Activated T-cell treated with anti-CD3 and anti-CD28 coated beads, Interleukin-2, amount 50 U/mL, for 72 hours (primary cell): ENCODE results near the gene MARCHF2. TPM values are rescaled to one million over a fixed set of nuclear protein-coding genes. Genes with fewer than 3 reads are reported as not detected.

Experiments
- ATAC-seq, 2 donors: fragments of 150-1000 bp; cut with Tn5 transposase; replicated peaks in 1 of 2; 2 replicates each; pipeline ENCODE4 v1.10.0; 2021; ENCODE audit warnings: moderate library complexity in 2 of 2, mild to moderate bottlenecking in 1 of 2
- DNase-seq, 2 donors: peaks; one replicate each; pipeline ENCODE4 v3.0.0; 2021 to 2022; ENCODE audit warnings: mixed read lengths in 1 of 2
- H3K27ac Mint-ChIP-seq: one replicate; pipeline ENCODE4 v1.8.0; 2022; ENCODE audit warnings: mild to moderate bottlenecking, moderate library complexity, mixed read lengths
- H3K27me3 Mint-ChIP-seq: one replicate; pipeline ENCODE4 v1.8.0; 2022; ENCODE audit warnings: low read depth, mixed read lengths
- H3K36me3 Mint-ChIP-seq, 2 donors: one replicate each; pipeline ENCODE4 v1.8.0; 2022; ENCODE audit warnings: mixed read lengths in 2 of 2, mild to moderate bottlenecking in 1 of 2; ENCODE audit not compliant: insufficient read depth in 2 of 2
- H3K4me1 Mint-ChIP-seq: one replicate; pipeline ENCODE4 v1.8.0; 2022; ENCODE audit warnings: low read depth, mixed read lengths
- H3K4me3 Mint-ChIP-seq, 2 donors: one replicate each; pipeline ENCODE4 v1.8.0; 2022; ENCODE audit warnings: mild to moderate bottlenecking in 2 of 2, mixed read lengths in 2 of 2, moderate library complexity in 2 of 2
- H3K9me3 Mint-ChIP-seq, 2 donors: one replicate each; pipeline ENCODE4 v1.8.0; 2022; ENCODE audit warnings: mixed read lengths in 2 of 2
- total RNA-seq, 2 donors: library from RNA; stranded (reverse); gene quantifications; one replicate each; pipeline ENCODE4 v1.2.3, GENCODE V29; 2022

The MARCHF2 gene
- total RNA-seq, 2 donors from 2014 or later, result 12.1 to 13.0 TPM

- Mint-ChIP-seq H3K36me3 (peaks cover 18 to 59% of the 10 kb centered on the region in 2 donors), H3K4me3 (no peak overlapping the region), H3K27me3 (no peaks in the 10 kb centered on the region), H3K9me3 (no peaks in the 10 kb centered on the region), H3K27ac (peak overlapping the region; percentile 18), H3K4me1 (peaks cover 24% of the 10 kb centered on the region)
- ATAC-seq (no peak), DNase-seq (no peak)
Measured at GRCh38 chr19:8468761-8469373, 55.8 kb downstream of the MARCHF2 start.

DNA sequence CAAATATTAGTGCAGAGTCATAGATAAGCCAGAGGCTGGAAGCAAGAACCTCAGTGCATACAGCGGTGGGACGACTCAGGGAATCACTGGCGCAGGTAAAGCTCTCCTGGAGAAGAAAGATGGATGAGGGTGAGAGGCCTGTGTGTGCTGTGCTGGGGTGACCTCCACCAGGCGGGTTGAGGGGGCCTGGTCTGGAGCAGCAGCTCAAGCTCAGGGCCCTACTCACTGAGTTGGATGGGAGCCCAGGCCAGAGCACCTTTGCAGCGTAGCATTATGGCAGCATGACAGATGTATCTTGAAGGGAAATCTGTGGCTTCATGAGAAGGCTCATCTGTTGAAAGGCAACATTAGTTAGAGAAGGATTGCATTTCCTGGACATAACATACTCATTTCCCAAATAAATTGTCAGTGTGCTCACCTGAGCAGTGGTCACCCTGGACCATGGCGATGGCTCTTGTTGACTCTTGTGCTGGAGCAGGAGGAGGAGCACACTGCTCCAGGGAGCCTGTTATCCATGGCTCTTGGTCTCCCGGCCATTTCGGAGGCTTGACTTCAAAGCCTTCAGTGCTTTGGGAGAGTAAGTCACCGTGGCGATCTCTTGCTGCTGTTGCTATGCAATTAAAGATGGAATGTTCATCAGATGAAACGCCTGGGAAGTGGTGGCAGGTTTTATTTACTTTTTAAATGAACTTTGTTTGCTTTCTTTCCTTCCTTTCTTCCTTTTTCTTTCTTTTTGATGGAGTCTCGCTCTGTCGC, 56.7 kb downstream of the MARCHF2 start:
- Mint-ChIP-seq H3K9me3 (no peaks in the 10 kb centered on the region), H3K4me3 (no peak overlapping the region), H3K27me3 (no peaks in the 10 kb centered on the region), H3K4me1 (peaks cover 25% of the 10 kb centered on the region), H3K36me3 (peaks cover 15 to 58% of the 10 kb centered on the region in 2 donors), H3K27ac (peak overlapping the region; percentile 20)
- no peak for DNase-seq
- no peak for ATAC-seq

- Mint-ChIP-seq H3K27ac (peak overlapping the region; percentile 96), H3K4me1 (peaks cover 55% of the 10 kb centered on the region), H3K4me3 (peak overlapping the region in 1 of 2 donors; percentile 37), H3K27me3 (no peaks in the 10 kb centered on the region), H3K36me3 (peaks cover 11 to 38% of the 10 kb centered on the region in 2 donors), H3K9me3 (no peaks in the 10 kb centered on the region)
- DNase-seq, result no peak
- ATAC-seq, result no peak
Measured at GRCh38 chr19:8473648-8474476, 60.8 kb downstream of the MARCHF2 start.

DNA sequence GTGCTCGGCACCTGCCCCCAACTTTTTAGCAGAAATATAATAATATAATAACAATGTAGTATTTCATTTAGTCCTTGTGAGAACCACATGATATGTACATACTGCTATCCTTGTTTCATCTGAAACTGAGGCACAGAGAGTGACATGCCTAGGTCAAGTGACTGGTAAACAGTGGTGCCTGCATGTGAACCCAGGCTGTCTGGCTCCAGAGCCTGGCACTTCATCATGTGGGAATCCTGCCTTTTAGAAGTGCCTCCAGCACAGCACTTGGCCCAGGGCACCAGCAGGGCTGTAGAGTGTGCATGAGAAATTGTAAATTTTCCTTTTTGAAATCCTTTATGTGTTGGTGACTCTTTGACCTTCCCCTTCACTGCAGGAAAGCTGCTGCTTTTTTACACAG, 61.9 kb downstream of the MARCHF2 start:
- Mint-ChIP-seq H3K4me1 (peaks cover 61% of the 10 kb centered on the region), H3K36me3 (peaks cover 5 to 30% of the 10 kb centered on the region in 2 donors), H3K9me3 (no peaks in the 10 kb centered on the region), H3K4me3 (no peak overlapping the region), H3K27ac (peak overlapping the region; percentile 48), H3K27me3 (no peaks in the 10 kb centered on the region)
- ATAC-seq, result no peak
- no peak for DNase-seq

DNA sequence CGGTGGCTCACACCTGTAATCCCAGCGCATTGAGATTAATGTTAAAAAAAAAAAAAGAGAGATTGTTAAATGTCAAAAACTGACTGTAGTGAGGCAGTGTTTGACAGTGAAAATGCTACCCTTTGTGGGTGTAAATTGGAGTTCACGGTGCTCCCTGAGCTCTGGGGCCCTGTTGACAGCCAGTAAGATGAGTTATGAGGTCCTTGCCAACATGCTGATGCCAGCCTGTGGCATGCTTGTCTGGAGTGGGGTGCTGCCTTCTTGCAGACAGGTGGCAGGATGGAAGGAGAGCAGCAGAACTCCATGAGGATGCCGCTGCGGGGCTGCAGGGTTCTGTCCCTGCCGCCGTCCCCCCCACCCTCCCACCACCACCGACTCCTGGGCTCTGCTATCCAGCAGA, 63.4 kb downstream of the MARCHF2 start:
- Mint-ChIP-seq H3K9me3 (no peaks in the 10 kb centered on the region), H3K36me3 (peaks cover 5 to 31% of the 10 kb centered on the region in 2 donors), H3K27me3 (no peaks in the 10 kb centered on the region), H3K4me1 (peaks cover 75% of the 10 kb centered on the region), H3K4me3 (no peak overlapping the region), H3K27ac (peak overlapping the region; percentile 58)
- ATAC-seq (no peak), DNase-seq (no peak)

- H3K9me3 Mint-ChIP-seq, result no peaks in the 10 kb centered on the region
- H3K27me3 Mint-ChIP-seq, result no peaks in the 10 kb centered on the region
- peaks cover 76% of the 10 kb centered on the region for H3K4me1 Mint-ChIP-seq
- H3K4me3 Mint-ChIP-seq, result no peak overlapping the region
- H3K36me3 Mint-ChIP-seq, result peaks cover 7 to 29% of the 10 kb centered on the region in 2 donors
- H3K27ac Mint-ChIP-seq, result peak overlapping the region; percentile 51
- ATAC-seq, result peak in 1 of 2 donors; percentile 20
- no peak for DNase-seq
Measured at GRCh38 chr19:8477889-8478288, 64.8 kb downstream of the MARCHF2 start.

DNA sequence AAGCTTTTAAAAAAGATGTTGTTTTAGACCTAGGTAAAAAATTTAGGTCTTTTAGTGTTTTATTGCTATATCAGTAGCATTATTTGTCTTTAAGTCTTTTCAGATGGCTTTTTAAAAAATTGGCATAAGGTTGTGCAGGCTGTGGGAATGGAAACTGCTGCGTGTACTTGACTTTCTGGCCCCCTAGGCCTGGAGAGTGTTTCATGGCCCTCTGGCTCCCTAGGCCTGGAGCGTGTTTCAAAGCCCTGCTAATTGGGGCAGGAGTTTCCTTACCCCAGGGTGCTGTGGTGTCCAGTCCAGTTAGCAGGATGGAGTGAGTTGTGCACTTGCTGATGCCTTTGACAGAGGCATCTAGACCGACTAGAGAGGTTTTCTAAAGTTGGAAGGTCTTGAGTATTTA, 65.5 kb downstream of the MARCHF2 start:
- ATAC-seq (no peak), DNase-seq (no peak)
- H3K4me3 Mint-ChIP-seq, result peak overlapping the region in 1 of 2 donors; percentile 34
- peak overlapping the region; percentile 51 for H3K27ac Mint-ChIP-seq
- no peaks in the 10 kb centered on the region for H3K9me3 Mint-ChIP-seq
- peaks cover 70% of the 10 kb centered on the region for H3K4me1 Mint-ChIP-seq
- H3K27me3 Mint-ChIP-seq, result no peaks in the 10 kb centered on the region
- H3K36me3 Mint-ChIP-seq, result peaks cover 10 to 30% of the 10 kb centered on the region in 2 donors

GRCh38 chr19:8481201-8481600, 68.1 kb downstream of the MARCHF2 start:
- Mint-ChIP-seq H3K9me3 (no peaks in the 10 kb centered on the region), H3K4me3 (peak overlapping the region in 1 of 2 donors; percentile 21), H3K36me3 (peaks cover 12 to 32% of the 10 kb centered on the region in 2 donors), H3K27ac (peak overlapping the region; percentile 52), H3K27me3 (no peaks in the 10 kb centered on the region), H3K4me1 (peaks cover 56% of the 10 kb centered on the region)
- DNase-seq (no peak), ATAC-seq (peak in 1 of 2 donors; percentile 17)

DNA sequence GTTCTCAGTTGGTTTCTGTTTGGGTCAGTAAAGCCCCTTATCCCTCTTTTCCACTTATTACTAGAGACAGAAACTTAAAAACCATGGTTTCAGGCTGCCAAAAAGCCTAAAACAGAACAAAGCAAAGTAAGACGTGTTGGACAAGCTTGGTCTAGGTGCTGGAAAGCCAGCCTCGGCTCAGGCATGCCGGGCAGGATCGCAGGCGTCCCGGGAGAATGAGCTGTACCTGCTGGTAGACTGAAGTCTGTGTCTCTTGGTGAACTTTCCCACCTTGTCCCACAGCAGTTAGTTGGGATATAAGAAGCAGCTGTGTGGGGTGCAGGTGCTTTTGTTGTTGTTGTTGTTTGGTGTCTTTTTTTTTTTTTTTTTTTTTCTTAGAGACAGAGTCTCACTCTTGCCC, 68.5 kb downstream of the MARCHF2 start:
- Mint-ChIP-seq H3K36me3 (peaks cover 14 to 30% of the 10 kb centered on the region in 2 donors), H3K4me1 (peaks cover 56% of the 10 kb centered on the region)
- ATAC-seq, result no peak

DNA sequence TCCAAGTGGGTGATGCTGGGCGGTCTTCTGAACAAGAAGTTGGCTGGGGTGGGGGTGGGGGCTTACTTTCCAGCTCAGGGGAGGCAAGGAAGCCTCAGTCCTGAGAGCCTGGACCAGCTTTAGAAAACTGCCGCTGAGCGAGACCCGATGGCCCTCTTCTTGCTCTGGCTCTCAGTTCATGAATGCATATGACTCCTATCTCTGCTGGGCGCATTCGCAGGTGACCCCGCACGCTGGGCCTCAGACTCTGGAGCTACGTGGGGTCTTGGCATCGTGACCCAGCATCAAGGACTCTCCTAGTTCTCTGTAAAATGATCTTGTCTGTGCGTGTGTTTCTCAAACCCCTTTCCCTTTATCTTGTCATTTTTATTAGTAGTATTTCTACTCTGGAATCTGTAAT, 69.6 kb downstream of the MARCHF2 start:
- Mint-ChIP-seq H3K27me3 (no peaks in the 10 kb centered on the region), H3K9me3 (no peaks in the 10 kb centered on the region), H3K27ac (peak overlapping the region; percentile 84), H3K4me1 (peaks cover 57% of the 10 kb centered on the region), H3K4me3 (no peak overlapping the region), H3K36me3 (peaks cover 14 to 30% of the 10 kb centered on the region in 2 donors)
- DNase-seq (no peak), ATAC-seq (no peak)

More for the DNA sequence above, 68.5 kb downstream of the MARCHF2 start:
- no peak overlapping the region for H3K4me3 Mint-ChIP-seq
- H3K9me3 Mint-ChIP-seq, result no peaks in the 10 kb centered on the region
- no peaks in the 10 kb centered on the region for H3K27me3 Mint-ChIP-seq
- no peak for DNase-seq
- peak overlapping the region; percentile 52 for H3K27ac Mint-ChIP-seq

DNA sequence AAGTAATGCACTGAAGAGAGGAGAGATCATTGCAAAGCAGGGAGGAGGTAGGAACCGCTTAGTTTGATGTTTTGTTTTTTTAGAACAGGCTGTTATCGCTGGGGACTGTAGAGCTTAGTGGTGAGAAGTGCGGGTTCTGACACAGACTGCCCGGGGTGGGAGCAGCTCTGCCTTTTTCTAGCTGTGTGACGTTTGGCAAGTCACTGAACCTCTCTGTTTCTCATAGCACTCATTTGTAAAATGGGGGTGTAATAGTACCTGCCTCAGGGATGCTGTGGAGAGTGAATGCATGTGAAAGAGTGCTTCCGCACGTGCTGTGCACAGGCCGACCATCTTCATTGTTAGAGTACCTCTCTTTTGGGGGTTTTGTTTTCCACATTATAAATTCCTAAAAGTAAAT, 70.1 kb downstream of the MARCHF2 start:
- H3K27me3 Mint-ChIP-seq, result no peaks in the 10 kb centered on the region
- DNase-seq (no peak), ATAC-seq (no peak)
- peak overlapping the region; percentile 84 for H3K27ac Mint-ChIP-seq
- H3K4me3 Mint-ChIP-seq, result no peak overlapping the region
- no peaks in the 10 kb centered on the region for H3K9me3 Mint-ChIP-seq
- peaks cover 10 to 30% of the 10 kb centered on the region in 2 donors for H3K36me3 Mint-ChIP-seq
- peaks cover 57% of the 10 kb centered on the region for H3K4me1 Mint-ChIP-seq

- ATAC-seq (no peak), DNase-seq (no peak)
- no peak overlapping the region for H3K4me3 Mint-ChIP-seq
- H3K36me3 Mint-ChIP-seq, result peaks cover 10 to 31% of the 10 kb centered on the region in 2 donors
- no peaks in the 10 kb centered on the region for H3K9me3 Mint-ChIP-seq
- no peaks in the 10 kb centered on the region for H3K27me3 Mint-ChIP-seq
- H3K4me1 Mint-ChIP-seq, result peaks cover 48% of the 10 kb centered on the region
- H3K27ac Mint-ChIP-seq, result no peak overlapping the region
Measured at GRCh38 chr19:8484331-8484894, 71.3 kb downstream of the MARCHF2 start.
